Right atrium auricular region (tissue), 2 donors: Measurements from ENCODE around the gene PRSS50. TPM values are rescaled to one million over a fixed set of nuclear protein-coding genes. Genes with fewer than 3 reads are reported as not detected.

Source experiments
- DNase-seq: peaks from one replicate; pipeline ENCODE4 v3.0.0-alpha.2; 2019; ENCODE audit warnings: low spot score
- H3K27ac ChIP-seq, 2 donors: fragments of 200-600 bp; sonication (generic); 1 replicate in 1 of 2; 2 replicates in 1 of 2; pipeline ENCODE4 v1.5.1; 2016 to 2019
- H3K27me3 ChIP-seq, 2 donors: fragments of 200-600 bp; sonication (generic); one replicate each; pipeline versions ENCODE4 v1.5.1 to v1.6.0; 2017 to 2019
- H3K36me3 ChIP-seq: fragments of 200-600 bp; sonication (generic); one replicate; pipeline ENCODE4 v1.5.1; 2016
- H3K4me1 ChIP-seq, 2 donors: fragments of 200-600 bp; sonication (generic); one replicate each; pipeline versions ENCODE4 v1.5.1 to v1.6.0; 2017 to 2019
- H3K4me3 ChIP-seq, 2 donors: fragments of 200-600 bp; sonication (generic); 1 replicate in 1 of 2; 2 replicates in 1 of 2; pipeline ENCODE4 v1.5.1; 2017 to 2019; ENCODE audit warnings: mild to moderate bottlenecking in 1 of 2, moderate library complexity in 1 of 2
- H3K9me3 ChIP-seq, 2 donors: fragments of 200-600 bp; sonication (generic); one replicate each; pipeline ENCODE4 v1.5.1; 2019
- CTCF ChIP-seq, 2 donors: fragments of 200-600 bp; sonication (generic); IDR thresholded peaks; one replicate each; pipeline ENCODE4 v1.5.1; 2019; ENCODE audit warnings: antibody characterized with exemption in 2 of 2
- total RNA-seq, 2 donors: library from RNA; depleted of rRNA; stranded (reverse); fragments of >200 nt; gene quantifications; one replicate each; pipeline ENCODE4 v1.1.0, GENCODE V29; 2016

Gene PRSS50
- under 1 TPM in 1 of 2 donors, not detected in 1; 0.12 TPM for total RNA-seq

GRCh38 chr3:46717447-46718231 is at the start of gene PRSS50:
TSS of gene PRSS50 (minus strand) at chr3:46717869. CDS start at chr3:46717824, 45 bp downstream.
- no peak for DNase-seq
- Histone ChIP-seq H3K36me3 (no peaks in the 10 kb centered on the region), H3K4me3 (no peak within 1 kb of the TSS), H3K9me3 (no peaks in the 10 kb centered on the region), H3K27ac (no peak within 1 kb of the TSS), H3K27me3 (no peaks in the 10 kb centered on the region), H3K4me1 (no peaks in the 10 kb centered on the region)
- peak in 1 of 2 donors; percentile 44 for TF ChIP-seq CTCF (IDR thresholded peaks at IDR 0.05)

- H3K4me1 ChIP-seq, result no peaks in the 10 kb centered on the region
- no peaks in the 10 kb centered on the region for H3K27me3 ChIP-seq
- TF ChIP-seq CTCF (IDR thresholded peaks at IDR 0.05), result no peak
- no peak for DNase-seq
- no peak overlapping the region for H3K27ac ChIP-seq
- peaks cover 4 to 44% of the 10 kb centered on the region in 2 donors for H3K9me3 ChIP-seq
- no peak overlapping the region for H3K4me3 ChIP-seq
- no peaks in the 10 kb centered on the region for H3K36me3 ChIP-seq
Measured at GRCh38 chr3:46764206-46764605, 46.5 kb upstream of the PRSS50 start.

- no peak for TF ChIP-seq CTCF (IDR thresholded peaks at IDR 0.05)
- no peaks in the 10 kb centered on the region for H3K27me3 ChIP-seq
- H3K27ac ChIP-seq, result no peak overlapping the region
- H3K4me1 ChIP-seq, result no peaks in the 10 kb centered on the region
- H3K9me3 ChIP-seq, result peaks cover 1 to 39% of the 10 kb centered on the region in 2 donors
- H3K36me3 ChIP-seq, result no peaks in the 10 kb centered on the region
- no peak for DNase-seq
- H3K4me3 ChIP-seq, result no peak overlapping the region
Measured at GRCh38 chr3:46763178-46763577, 45.5 kb upstream of the PRSS50 start.

- Histone ChIP-seq H3K36me3 (no peaks in the 10 kb centered on the region), H3K4me3 (no peak overlapping the region), H3K27ac (no peak overlapping the region), H3K4me1 (no peaks in the 10 kb centered on the region), H3K27me3 (no peaks in the 10 kb centered on the region), H3K9me3 (peaks cover 0 to 13% of the 10 kb centered on the region in 2 donors)
- DNase-seq, result no peak
- TF ChIP-seq CTCF (IDR thresholded peaks at IDR 0.05), result no peak
Measured at GRCh38 chr3:46759239-46760167, 41.8 kb upstream of the PRSS50 start.

- H3K9me3 ChIP-seq, result no peaks in the 10 kb centered on the region
- no peak overlapping the region for H3K4me3 ChIP-seq
- no peak overlapping the region for H3K27ac ChIP-seq
- H3K36me3 ChIP-seq, result no peaks in the 10 kb centered on the region
- no peak for TF ChIP-seq CTCF (IDR thresholded peaks at IDR 0.05)
- no peaks in the 10 kb centered on the region for H3K27me3 ChIP-seq
- H3K4me1 ChIP-seq, result no peaks in the 10 kb centered on the region
- no peak for DNase-seq
Measured at GRCh38 chr3:46756642-46757041, 39.0 kb upstream of the PRSS50 start.
